Prostate gland (tissue), 2 donors: ENCODE results near the gene KIF26B.

Source experiments
- CTCF ChIP-seq, 4 experiments: fragments of 200-600 bp in 2 of 4; fragments of 450-650 bp in 2 of 4; sonication (generic) in 2 of 4; IDR thresholded peaks; 1 replicate in 3 of 4; 2 replicates in 1 of 4; pipeline ENCODE4 v1.5.1; 2016 to 2019; ENCODE audit warnings: antibody characterized with exemption in 4 of 4, mild to moderate bottlenecking in 2 of 4, moderate library complexity in 2 of 4
- POLR2AphosphoS5 ChIP-seq: sonication (generic); formaldehyde crosslinking; IDR thresholded peaks from one replicate; pipeline ENCODE4 v1.6.1; 2017; ENCODE audit warnings: antibody characterized with exemption

DNA sequence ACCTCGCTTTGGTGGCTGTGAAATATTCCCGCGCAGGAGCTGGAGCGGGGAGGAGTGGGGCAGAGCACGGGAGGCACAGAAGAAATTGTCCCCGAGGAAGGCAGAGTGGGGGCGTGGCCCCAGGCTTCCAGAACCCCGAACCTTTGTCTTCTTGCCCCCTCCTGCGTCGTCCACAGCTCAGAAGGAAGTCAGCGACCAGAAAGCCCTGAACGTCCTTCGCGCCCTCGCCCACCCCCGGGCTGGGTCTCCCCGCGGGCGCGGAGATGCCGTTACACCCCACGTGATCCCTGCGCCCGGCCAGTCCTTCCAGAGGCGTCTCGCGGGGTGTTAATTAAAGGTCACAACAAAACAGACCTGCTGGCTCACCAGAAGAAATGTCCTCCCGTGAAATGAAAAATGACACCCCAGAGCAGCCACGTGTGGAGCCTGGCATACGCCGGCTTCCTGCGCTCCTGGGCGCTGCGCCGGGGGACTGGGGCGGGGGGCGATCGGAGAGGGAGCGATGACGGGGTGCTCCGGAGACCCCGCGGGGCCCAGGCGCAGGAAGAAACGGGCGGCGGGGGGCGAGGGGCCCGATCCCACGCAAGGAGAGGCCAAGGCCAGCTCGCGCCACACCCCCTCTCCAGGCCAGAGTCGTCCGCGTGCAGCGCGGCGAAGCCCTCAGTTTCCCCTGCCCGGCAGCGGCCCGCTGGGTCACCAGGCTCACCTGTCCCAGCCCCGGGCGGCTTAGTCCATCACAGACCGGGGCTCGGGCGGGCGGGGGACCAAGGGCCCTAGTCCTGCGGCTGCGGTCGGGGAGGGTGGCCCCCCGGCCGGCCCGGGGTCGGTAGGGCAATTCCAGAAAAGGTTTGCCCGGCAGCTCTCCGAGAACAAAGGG is 995 bp upstream of the KIF26B start:
- TF ChIP-seq POLR2AphosphoS5, result no peak
- no peak for TF ChIP-seq CTCF (IDR thresholded peaks at IDR 0.05)
